UCSD-AML1 (cell line): ENCODE data around the gene NETO2.
"Not testable (repeated sequence)": the region's sequence is repeated elsewhere in the genome, so short reads cannot be mapped to it uniquely, and the experiment has no call there.

Source experiments
- DNase-seq: peaks from one replicate; lab custom pipeline; 2025; ENCODE audit not compliant: unreplicated experiment; lab: John Stamatoyannopoulos, UW

Gene NETO2, protein sequence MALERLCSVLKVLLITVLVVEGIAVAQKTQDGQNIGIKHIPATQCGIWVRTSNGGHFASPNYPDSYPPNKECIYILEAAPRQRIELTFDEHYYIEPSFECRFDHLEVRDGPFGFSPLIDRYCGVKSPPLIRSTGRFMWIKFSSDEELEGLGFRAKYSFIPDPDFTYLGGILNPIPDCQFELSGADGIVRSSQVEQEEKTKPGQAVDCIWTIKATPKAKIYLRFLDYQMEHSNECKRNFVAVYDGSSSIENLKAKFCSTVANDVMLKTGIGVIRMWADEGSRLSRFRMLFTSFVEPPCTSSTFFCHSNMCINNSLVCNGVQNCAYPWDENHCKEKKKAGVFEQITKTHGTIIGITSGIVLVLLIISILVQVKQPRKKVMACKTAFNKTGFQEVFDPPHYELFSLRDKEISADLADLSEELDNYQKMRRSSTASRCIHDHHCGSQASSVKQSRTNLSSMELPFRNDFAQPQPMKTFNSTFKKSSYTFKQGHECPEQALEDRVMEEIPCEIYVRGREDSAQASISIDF

DNA sequence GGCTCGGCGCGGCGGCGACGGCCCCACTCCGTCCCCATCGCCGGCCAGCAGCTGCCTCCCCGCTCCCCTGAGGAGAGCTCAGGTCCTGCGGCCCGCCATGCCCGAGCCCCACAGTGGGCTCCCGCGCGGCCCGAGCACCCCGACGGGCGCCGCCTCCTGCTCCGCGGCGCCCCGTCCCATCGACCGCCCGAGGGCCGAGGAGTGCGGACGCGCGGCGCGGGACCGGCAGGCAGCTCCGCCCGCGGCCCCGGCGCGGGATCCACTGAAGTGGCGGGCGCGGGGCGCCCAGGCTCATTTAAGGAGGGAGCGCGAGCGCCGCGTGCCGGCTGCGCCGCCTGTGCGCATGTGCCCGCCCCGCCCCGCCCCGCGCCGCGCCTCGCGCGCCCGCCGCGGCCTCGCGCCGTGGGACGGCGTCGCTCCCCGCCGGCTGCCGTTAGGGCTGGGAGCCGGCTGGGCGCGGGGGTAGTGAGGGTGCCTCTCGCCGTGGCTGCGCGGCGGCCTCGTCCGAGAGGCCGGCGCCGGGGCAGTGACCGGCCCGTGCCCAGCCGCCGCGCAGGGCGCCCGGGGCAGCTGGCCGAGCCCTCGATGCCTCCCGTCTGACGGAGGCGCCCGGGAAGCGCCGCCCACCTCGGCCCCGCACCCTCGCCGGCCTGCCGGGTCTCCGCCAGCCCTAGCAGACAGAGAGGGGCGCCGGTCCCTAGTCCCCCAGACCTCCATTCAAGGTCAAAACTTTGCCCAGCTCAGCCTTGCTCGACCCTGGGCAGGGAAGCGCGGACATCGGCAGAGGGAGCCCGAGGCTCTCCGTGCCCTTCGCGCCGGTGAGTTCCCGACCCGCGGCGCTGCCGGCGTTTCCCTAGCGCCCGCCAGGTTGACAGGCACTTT, at the start of gene NETO2:
Gene NETO2 (minus strand): TSS at position 269 of the 882 bp plus-strand sequence. CDS start 333 bp downstream, outside the sequence.
- peak; percentile 63 for DNase-seq

DNA sequence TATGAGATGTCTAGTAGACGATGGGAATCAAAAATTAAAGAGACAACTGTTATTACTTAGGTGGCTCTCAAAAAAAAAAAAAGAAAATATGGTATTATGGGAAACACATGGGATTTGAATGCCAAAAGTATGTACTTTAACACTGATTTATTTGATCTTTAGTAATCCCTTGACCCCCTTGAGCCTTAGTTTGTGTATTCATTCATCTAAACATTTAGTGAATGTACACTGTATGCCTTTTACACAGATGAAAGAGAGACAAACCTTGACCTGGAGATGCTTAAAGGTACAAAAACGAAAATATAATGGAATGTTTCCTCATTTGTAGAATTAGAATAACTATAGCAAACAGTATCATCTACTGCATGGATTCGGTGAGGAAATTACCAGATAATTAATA, 38.6 kb upstream of the NETO2 start:
- no peak for DNase-seq

DNA sequence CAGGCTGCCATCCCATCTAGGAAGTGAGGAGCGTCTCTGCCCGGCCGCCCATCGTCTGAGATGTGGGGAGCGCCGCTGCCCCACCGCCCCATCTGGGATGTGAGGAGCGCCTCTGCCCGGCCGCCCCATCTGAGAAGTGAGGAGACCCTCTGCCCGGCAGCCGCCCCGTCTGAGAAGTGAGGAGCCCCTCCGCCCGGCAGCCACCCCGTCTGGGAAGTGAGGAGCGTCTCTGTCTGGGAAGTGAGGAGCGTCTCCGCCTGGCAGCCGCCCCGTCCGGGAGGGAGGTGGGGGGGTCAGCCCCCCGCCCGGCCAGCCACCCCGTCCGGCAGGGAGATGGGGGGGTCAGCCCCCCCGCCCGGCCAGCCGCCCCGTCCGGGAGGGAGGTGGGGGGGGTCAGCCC, 37.3 kb upstream of the NETO2 start:
- DNase-seq: not testable (repeated sequence)

DNA sequence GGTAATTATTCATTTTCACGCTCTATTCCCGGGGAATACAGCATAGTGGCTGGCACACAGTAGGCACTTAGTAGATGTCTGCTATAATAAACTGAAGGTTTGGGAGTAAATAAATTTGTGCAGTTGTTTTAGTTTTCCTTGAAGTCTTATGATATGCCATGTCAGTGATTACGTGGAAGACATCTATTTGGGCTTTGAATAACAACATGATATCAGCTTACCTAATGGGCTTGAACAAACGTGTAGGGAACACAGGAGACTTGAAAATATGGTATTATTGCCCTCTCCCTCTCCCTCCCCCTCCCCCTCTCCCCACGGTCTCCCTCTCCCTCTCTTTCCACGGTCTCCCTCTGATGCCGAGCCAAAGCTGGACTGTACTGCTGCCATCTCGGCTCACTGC, 36.3 kb upstream of the NETO2 start:
- DNase-seq: no peak

DNA sequence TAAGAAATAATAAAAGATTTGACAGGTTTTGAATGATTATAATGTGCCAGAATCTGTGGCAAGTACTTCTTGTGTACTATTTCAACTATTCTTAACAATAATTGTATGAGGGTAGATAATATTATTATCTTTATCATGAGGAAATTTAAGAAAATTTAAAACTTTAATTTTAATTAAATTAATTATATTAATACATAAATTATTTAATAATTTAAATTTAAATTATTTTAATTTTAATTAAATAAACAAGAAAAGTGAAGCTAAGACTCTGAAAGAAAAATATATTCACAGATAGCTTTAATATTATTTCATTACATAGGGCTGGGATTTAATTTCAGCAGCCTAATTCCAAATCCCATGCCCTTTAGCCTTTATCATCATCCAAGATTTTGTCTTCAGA, 31.4 kb upstream of the NETO2 start:
- no peak for DNase-seq

DNA sequence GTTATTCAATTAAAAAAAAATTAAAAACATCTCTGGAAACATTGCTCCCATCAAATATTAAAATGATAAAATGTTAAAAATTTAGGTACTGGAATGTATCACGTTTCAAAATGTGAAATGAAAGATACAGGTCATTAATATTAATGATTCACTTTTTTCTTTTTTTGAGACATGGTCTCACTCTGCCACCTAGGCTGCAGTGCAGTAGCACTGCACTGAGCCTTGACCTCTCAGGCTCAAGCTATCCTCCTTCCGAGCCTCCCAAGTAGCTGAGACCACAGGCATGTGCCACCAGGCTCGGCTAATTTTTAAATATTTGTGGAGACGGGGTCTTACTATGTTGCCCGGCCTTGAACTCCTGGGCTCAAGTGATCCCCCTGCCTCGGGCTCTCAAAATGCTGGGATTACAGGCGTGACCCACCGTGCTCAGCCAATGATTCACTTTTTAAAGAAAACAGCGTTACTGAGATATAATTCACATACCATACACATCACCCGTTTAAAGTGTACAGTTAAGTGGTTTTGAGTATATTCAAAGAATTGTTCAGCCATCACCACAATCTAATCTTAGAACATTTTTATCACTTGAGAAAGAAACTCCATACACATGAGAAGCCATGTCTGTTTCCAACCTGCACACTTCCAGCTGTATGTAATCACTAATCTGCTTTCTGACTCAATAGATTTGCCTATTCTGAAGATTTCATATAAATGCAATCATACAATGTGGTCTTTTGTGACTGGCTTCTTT, 19.1 kb upstream of the NETO2 start:
- no peak for DNase-seq

DNA sequence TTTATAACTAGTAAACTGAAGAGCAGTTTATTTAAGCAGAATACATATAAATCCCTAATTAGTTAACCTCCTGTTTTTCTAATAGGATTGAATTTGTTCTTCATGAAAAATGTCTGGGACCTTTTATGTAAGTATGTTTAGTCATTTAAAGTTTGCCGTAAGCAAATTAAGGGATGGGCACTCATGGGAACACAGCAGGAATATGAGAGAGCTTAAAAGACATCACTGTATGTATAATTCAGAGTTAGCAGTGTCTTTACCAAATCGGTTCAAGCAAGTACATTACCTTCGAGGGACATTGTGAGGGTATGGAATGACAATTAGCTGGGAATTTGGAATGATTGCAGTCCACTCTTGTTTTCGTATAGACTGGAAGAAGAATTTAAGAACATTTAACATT, 17.7 kb upstream of the NETO2 start:
- DNase-seq: no peak

DNA sequence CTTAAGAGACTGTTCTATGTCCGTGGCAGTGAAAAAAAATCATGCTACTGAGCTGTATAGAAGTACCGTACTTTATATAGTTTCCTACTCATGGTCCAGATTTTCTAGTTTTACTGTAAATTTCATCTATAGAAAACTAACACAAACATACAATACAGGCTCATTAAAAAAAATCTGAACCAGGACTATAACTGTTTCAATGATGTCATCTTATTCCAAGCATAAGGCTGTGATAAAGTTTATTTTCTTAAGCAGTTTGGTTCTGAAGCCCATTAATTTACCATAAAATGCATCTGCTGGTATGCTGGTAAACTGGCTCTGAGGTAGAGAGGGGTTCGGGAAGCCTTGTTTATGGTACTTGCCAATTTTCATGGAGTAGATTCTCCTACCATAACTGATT, 16.7 kb upstream of the NETO2 start:
- DNase-seq: no peak

DNA sequence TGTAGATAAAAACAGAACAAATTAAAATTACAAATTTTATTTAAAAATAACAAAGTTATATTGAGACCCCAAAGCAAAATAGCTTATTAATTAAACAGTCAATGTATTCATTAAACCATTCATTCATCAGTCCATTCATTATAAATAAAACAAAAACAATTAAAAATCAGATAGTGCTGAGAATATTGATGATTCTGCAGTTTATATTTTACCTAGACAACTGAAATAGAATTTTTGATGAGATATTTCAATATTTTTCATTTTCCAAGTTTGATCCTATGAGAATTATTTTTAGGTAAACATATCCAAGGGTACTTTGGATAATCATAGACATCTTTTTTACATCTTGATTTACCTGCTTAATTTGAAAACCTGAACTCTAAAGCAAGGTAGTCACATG, 15.2 kb upstream of the NETO2 start:
- no peak for DNase-seq

DNA sequence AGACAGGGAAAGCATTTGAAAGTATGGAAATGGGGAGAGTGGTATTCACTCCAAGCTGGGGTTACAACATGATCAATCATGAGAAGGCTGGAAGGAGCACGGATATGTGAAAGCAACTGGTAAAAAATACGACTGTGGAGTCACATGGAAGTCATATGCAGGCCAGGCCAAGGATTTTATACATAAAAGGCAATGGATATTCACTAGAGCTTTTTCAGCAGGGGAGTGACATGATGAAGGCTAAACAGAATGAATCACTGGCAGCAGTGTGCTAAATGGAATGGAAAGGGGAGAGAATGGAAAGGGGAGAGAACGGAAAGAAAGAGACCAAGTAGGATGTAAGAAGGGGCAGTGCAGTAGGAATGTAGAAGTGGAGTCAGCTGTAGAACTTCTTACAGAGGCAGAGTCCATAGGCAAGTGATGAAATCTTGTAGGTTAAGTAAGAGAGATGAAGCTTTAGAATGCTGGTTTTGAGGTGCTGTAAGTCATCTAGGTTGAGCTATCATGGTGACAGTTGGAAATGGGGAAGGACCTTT, 13.0 kb upstream of the NETO2 start:
- DNase-seq: no peak

DNA sequence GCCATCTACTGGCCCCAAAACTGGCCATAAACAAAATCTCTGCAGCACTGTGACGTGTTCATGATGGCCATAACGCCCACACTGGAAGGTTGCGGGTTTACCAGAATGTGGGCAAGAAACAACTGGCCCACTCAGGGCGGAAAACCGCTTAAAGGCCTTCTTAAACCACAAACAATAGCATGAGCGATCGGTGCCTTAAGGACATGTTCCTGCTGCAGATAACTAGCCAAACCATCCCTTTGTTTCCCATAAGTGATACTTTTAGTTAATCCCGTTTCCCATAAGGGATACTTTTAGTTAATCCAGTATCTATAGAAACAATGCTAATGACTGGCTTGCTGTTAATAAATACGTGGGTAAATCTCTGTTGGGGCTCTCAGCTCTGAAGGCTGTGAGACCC, 8.8 kb upstream of the NETO2 start:
- DNase-seq: not testable (repeated sequence)

DNA sequence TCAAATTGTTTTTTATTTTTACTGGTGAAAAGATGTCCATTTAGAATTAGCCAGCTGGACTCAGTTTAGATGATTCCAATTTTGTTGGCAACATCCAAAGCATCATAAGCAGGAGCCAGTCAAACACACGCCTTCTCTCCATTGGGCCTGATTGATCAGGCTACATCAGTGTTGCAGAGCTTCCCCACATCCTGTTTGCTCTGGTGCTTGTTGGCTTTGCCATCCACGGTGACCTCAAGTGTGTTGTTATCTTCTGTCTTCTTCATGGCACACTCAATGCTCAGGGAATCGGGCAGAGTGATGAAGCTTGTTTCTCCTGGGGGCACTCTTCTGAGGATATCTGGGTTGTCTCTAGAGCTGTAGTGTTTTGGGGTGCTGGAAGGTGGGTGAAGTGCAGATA, 6.3 kb upstream of the NETO2 start:
- DNase-seq: no peak

DNA sequence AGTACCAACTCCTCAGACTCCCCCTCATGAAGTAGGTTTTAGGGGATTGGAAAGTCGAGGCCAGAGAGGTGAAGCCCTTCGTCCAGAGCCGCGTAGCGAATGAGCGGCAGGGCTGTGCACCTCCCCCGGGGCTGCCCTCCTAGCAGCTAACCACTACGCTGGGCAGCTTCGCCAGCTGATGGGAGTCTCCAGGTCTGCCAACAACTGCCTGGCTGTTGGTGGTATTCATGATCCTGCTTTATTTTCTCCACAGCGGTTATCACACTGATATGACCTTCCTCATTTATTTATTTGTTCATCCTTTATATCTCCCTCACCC, 773 bp upstream of the NETO2 start:
- no peak for DNase-seq

DNA sequence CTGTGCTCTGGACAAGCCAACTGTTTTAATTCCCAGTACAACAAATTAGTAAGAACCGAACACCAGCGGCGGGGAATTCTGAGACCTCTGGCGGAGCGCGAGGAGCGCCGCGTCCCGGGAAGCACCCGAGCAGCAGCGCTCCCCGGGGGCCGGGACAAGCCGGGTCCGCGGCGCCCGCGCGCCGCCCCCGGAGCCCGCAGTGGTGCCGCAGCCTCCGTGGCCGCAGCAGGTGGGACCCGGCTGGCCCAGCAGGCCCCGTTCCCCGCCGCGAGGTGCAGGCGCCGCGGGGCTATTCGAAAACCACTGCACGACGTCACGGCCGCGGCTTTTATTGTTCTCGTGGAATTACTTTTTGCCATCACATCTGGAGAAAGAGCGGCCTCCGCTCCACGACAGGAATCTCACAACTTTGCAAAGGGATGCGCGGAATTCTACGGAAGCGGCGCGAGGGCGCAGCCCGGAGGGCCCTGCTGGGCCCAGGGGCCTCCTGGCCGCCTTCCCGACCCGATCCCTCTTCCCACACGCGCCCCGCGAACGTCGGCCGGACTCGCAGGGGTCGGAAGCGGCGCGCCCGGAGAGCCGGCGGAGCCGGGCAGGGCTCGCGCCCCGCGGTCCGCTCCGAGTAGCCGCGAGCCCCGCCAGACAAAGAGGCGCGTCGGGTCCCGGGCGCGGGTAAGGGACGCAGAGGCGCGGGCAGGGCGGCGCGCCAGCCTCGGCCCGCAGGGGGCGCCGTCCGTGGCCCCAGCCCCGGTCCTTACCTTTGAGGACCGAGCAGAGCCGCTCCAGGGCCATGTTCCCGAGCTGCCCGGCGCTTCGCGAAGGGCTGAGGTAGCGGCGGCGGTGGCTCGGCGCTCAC, 696 bp downstream of the NETO2 start:
- peak; percentile 77 for DNase-seq

DNA sequence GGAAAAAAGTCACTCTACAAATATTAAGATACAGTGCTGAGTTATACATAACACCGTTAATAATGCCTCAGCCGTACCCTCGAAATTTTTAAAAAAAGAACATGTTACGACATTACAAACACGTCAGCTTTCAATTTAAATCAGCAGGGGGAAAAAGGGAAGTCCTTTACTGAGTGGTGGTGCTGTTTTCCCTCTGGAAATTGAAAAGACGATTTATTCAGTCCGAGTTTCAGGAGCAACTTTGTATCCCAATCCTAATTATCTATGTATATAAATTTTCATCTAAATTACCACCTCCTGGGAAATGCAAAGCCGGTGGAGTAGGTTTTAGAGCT, 1.3 kb downstream of the NETO2 start:
- DNase-seq: no peak

DNA sequence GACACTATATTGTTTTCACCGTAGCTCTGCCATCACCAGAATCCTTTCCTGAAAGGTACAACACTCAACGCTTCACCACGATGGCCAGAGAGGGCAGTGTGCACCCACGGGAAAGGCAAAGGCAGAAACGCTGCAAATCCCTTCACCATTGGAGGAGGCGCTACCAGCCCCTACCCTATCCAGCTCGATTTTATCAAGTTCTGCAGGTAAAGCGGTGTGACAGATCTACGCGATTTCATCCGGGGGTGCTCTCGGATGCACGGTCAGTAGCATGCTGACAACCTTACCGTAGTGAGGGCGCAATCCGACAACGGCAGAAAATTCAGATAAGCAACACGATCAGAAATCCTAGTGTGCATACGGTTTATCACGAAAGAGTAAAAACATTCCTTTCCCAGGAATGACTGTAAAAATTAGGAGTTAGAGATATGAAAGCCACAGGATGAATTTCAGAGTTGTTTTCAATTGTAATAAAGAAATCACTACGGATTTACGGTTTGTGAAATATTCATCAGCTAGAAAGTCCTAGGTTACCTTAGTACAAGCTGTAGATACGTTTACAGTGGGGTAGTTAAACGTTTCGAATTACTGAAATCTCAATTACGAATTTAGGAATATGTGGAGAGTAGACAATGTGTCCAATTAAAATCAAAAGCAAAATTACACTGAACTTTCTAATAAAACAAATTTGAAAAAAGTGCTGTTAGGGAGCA, 1.8 kb downstream of the NETO2 start:
- DNase-seq: peak; percentile 77

DNA sequence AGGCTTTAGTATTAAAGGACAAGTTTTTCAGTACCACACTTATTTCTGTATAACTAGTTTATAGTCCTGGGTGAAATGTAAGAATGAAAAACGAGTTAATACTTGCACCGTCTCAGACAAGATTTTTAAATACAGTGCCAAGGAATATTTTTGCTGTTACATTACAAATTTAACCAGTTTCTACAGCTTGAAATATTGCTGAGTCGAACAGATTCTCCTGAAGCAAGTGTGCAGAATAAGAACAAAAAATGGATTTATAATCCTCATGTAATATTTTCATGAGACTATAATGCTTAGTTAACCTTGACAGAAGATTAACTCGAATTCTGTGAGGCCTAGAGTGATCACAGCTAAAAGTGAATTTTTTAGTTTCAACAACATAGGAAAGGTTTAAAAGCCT, 3.1 kb downstream of the NETO2 start:
- no peak for DNase-seq

DNA sequence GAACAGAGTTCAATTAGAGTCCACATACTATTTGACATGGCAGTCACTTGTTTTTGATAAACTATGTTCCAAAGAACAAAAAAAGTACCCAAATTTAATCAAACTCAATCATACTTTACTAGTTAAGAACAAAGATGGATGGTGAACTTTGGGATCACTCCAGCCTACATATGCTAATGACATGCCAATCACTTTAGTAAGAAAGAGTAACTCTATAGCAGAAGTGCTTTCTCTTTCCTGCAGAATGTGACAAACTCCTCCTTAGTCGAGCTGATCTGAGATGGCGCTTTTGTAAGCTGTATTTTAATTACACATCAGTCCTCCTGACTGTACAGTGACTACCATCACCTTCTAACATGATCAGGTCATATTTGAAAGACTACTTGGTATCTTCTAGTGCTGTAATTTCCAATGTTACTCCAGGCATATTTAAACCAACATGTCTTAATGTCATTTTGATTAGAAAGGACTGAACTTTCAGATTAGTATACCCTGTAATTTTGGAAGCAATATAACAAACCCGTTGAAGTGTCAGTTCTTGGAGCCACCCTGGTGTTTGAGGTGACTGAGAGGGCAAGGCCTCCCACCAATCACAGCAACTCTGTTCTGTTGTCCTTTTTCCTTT, 4.1 kb downstream of the NETO2 start:
- no peak for DNase-seq

DNA sequence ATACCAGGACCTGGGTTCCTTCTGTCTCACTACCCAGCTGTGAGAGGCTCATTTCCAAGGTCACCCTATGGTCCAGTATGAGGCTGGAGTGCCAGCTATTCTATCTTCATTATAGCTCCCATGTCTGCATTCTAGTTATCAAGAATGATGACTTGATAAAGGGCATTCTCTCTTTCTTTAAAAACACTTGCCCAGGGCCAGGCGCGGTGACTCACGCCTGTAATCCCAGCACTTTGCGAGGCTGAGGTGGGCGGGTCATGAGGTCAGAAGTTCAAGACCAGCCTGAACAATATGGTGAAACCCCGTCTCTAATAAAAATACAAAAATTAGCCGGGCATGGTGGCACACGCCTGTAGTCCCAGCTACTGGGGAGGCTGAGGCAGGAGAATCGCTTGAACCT, 5.8 kb downstream of the NETO2 start:
- not testable (repeated sequence) for DNase-seq
